ENCODE measurements around the gene CAGE1. TPM values are rescaled to one million over a fixed set of nuclear protein-coding genes. Genes with fewer than 3 reads are reported as not detected.

The CAGE1 gene
- total and polyA plus RNA-seq, 4 donors, result 0.15 TPM; not detected in 3

DNA sequence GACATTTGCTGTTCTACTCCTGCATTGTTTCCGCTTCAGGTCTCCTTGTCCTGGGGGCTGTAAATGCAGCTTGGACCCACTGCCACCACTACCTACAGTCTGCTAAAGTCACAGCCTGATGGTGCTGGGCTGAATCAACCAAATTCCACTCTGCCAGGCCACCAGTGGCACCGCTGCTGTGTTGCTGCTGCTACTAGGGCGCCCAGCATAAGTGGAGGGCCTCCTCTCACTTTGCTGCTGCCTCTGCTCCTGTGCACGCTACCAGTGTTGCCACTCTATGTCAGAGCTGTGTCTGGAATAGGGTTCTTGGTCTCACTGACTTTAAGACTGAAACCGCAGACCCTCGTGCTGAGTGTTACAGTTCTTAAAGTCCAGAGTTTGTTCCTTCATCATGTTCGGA lies 75.1 kb downstream of the CAGE1 start:
- TF ChIP-seq, protein P1, sequence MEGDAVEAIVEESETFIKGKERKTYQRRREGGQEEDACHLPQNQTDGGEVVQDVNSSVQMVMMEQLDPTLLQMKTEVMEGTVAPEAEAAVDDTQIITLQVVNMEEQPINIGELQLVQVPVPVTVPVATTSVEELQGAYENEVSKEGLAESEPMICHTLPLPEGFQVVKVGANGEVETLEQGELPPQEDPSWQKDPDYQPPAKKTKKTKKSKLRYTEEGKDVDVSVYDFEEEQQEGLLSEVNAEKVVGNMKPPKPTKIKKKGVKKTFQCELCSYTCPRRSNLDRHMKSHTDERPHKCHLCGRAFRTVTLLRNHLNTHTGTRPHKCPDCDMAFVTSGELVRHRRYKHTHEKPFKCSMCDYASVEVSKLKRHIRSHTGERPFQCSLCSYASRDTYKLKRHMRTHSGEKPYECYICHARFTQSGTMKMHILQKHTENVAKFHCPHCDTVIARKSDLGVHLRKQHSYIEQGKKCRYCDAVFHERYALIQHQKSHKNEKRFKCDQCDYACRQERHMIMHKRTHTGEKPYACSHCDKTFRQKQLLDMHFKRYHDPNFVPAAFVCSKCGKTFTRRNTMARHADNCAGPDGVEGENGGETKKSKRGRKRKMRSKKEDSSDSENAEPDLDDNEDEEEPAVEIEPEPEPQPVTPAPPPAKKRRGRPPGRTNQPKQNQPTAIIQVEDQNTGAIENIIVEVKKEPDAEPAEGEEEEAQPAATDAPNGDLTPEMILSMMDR (IDR thresholded peaks at IDR 0.05; ENCODE audit: control extremely low read depth, extremely low read depth), result no peak
- Histone ChIP-seq H3K36me3 (ENCODE audit: control insufficient read depth in 4 of 4, insufficient read depth in 4 of 4, low read length in 4 of 4) (peaks cover 0 to 7% (median under 1%) of the 10 kb centered on the region in 4 donors), H3K27ac (ENCODE audit: low read depth in 1 of 2, low read length in 1 of 2) (no peak overlapping the region), H3K9me3 (ENCODE audit: control insufficient read depth in 4 of 4, insufficient read depth in 3 of 4, low read length in 3 of 4) (no peaks in the 10 kb centered on the region), H3K9ac (ENCODE audit: insufficient read depth in 1 of 2, low read length in 2 of 2) (no peak overlapping the region), H3K4me1 (ENCODE audit: control insufficient read depth in 5 of 5, insufficient read depth in 5 of 5, low read length in 5 of 5) (peaks cover 0 to 19% (median 1%) of the 10 kb centered on the region in 5 donors), H3K4me3 (no peak overlapping the region), H3K27me3 (ENCODE audit: control insufficient read depth in 3 of 3, insufficient read depth in 3 of 3, low read length in 2 of 3) (no peaks in the 10 kb centered on the region)
- ATAC-seq (ENCODE audit: insufficient read depth, low FRiP score), result no peak
- 88 to 94% methylated on average over 7 of the region's 7 CpGs for WGBS, 2 donors
- no peak for DNase-seq

DNA sequence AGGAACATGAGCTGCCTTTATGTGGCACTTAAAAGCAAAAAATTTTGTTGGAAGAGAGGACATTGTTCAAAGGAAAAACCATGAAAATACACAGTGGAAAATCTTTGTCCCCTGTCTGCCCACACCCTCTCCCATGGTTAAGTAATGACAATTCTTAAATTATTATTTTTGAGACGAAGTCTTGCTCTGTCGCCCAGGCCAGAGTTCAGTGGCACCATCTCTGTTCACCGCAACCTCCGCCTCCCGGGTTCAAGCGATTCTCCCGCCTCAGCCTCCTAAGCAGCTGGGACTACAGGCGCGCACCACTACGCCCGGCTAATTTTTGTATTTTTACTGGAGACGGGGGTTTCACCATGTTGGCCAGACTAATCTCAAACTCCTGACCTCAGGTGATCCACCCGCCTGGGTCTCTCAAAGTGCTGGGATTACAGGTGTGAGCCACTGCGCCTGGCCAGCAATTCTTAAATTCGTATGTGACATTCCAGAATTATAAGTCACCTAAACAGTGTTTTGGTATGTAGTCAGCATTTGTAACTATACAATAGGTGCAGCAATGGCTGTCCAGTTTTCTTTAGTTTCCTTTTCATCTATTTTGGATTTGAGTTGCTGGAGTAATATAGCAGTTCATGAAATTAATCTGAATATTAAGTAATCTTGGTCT lies 75.9 kb downstream of the CAGE1 start:
- WGBS, 2 donors, result 79 to 85% methylated on average over 15 of the region's 15 CpGs
- Histone ChIP-seq H3K4me3 (no peak overlapping the region), H3K27ac (ENCODE audit: low read depth in 1 of 2, low read length in 1 of 2) (peak overlapping the region; percentile 30 to 87), H3K27me3 (ENCODE audit: control insufficient read depth in 3 of 3, insufficient read depth in 3 of 3, low read length in 2 of 3) (no peaks in the 10 kb centered on the region), H3K9me3 (ENCODE audit: control insufficient read depth in 4 of 4, insufficient read depth in 3 of 4, low read length in 3 of 4) (no peaks in the 10 kb centered on the region), H3K4me1 (ENCODE audit: control insufficient read depth in 5 of 5, insufficient read depth in 5 of 5, low read length in 5 of 5) (peaks cover 0 to 19% (median 5%) of the 10 kb centered on the region in 5 donors), H3K36me3 (ENCODE audit: control insufficient read depth in 4 of 4, insufficient read depth in 4 of 4, low read length in 4 of 4) (peaks cover 3 to 15% (median 5%) of the 10 kb centered on the region in 4 donors), H3K9ac (ENCODE audit: insufficient read depth in 1 of 2, low read length in 2 of 2) (peak overlapping the region; percentile 94 to 95)
- ATAC-seq (ENCODE audit: insufficient read depth, low FRiP score) (no peak), DNase-seq (no peak)
- TF ChIP-seq, protein P1 (IDR thresholded peaks at IDR 0.05; ENCODE audit: control extremely low read depth, extremely low read depth), result no peak

DNA sequence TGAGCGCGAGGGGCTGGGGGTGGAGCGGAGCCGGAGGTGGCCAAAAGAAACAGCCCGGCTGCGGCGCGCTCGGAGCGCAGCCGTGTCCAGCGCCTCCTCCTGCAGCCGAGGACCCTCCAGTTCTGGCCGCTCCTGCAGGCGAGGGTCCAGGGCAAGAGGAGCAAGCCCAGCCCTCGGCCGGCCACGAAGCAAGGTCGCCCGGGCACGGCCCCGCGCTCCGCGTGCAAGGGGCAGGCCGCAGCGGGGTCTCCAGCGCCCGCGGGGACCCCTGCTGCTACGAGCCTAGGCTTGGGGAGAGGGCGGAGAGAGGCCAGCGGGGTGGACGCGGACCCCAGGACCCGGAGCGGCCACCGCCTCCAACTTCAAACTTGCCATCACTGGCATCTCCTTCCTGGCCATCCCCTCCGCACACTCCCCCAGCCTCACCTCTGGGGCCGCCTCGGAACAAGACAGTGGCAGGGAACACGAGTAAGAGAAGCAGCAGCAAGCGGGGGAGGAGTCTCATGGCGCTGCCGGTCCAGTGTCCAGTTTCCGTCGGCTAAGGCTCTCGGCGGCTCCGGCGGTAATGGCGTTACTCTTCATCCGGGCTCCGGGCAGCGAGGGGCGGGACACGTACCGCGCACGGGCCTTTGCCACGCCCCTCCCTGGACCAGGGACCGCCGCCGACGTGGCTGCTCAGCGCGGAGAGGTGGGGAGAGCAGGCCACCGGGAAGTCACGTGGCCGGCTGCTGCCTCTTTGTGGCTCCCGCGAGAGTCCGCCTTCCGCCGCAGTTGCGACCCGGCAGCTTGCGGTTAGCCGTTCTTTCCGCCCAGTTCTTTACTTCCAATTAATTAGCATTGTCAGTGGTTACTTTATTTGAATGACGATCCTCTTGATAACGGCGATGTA lies 76.7 kb downstream of the CAGE1 start, which contains the start of gene SSR1:
Gene SSR1, minus strand, starts transcription at position 584 of the 889 bp plus-strand sequence. Its CDS starts 79 bp downstream, at position 505.
- TF ChIP-seq, protein P1 (IDR thresholded peaks at IDR 0.05; ENCODE audit: control extremely low read depth, extremely low read depth), result no peak
- DNase-seq (peak; percentile 98 to 99 (median 98)), ATAC-seq (ENCODE audit: insufficient read depth, low FRiP score) (peak; percentile 100)
- Histone ChIP-seq H3K9me3 (ENCODE audit: control insufficient read depth in 4 of 4, insufficient read depth in 3 of 4, low read length in 3 of 4) (no peaks in the 10 kb centered on the region), H3K27ac (ENCODE audit: low read depth in 1 of 2, low read length in 1 of 2) (peak within 1 kb of the TSS; percentile 92 to 93), H3K9ac (ENCODE audit: insufficient read depth in 1 of 2, low read length in 2 of 2) (peak within 1 kb of the TSS; percentile 94 to 95), H3K4me1 (ENCODE audit: control insufficient read depth in 5 of 5, insufficient read depth in 5 of 5, low read length in 5 of 5) (peaks cover 0 to 19% (median 6%) of the 10 kb centered on the region in 5 donors), H3K27me3 (ENCODE audit: control insufficient read depth in 3 of 3, insufficient read depth in 3 of 3, low read length in 2 of 3) (no peaks in the 10 kb centered on the region), H3K4me3 (peak within 1 kb of the TSS; percentile 94), H3K36me3 (ENCODE audit: control insufficient read depth in 4 of 4, insufficient read depth in 4 of 4, low read length in 4 of 4) (peaks cover 4 to 18% (median 8%) of the 10 kb centered on the region in 4 donors)
- 0 to 1% methylated on average over 81 to 83 of the region's 83 CpGs for WGBS, 2 donors
